Left ventricle myocardium inferior (tissue), 1 donor: ENCODE data around the gene CYP4F22. TPM values are rescaled to one million over a fixed set of nuclear protein-coding genes. Genes with fewer than 3 reads are reported as not detected.

ENCODE experiments used
- DNase-seq: peaks from one replicate; pipeline ENCODE4 v3.0.0-alpha.2; 2020
- H3K27ac ChIP-seq: fragments of 200-600 bp; replicated peaks from 2 replicates; pipeline ENCODE4 v1.8.0; 2021
- H3K27me3 ChIP-seq: fragments of 200-600 bp; 2 replicates; pipeline ENCODE4 v1.8.0; 2021; ENCODE audit warnings: low read depth
- H3K36me3 ChIP-seq: fragments of 200-600 bp; 2 replicates; pipeline ENCODE4 v1.8.0; 2021
- H3K4me1 ChIP-seq: fragments of 200-600 bp; 2 replicates; pipeline ENCODE4 v1.8.0; 2021
- H3K4me3 ChIP-seq: fragments of 200-600 bp; 2 replicates; pipeline ENCODE4 v1.8.0; 2021; ENCODE audit warnings: mild to moderate bottlenecking, moderate library complexity
- H3K9me3 ChIP-seq: fragments of 200-600 bp; replicated peaks from 2 replicates; pipeline ENCODE4 v1.8.0; 2021
- CTCF ChIP-seq: fragments of 200-600 bp; IDR thresholded peaks from 2 replicates; pipeline ENCODE4 v1.8.0; 2021; ENCODE audit warnings: antibody characterized with exemption, mild to moderate bottlenecking, borderline replicate concordance
- intact Hi-C: fragments of 100-400 bp; cut with micrococcal nuclease; formaldehyde crosslinking; loops from one replicate; pipeline ENCODE4 v1.11.0; 2022
- total RNA-seq: library from RNA; stranded (reverse); fragmentation: NEBNext Ultra II Directional; extraction: Animal tissue kit (Norgen Biotek cat#: 25700); gene quantifications from one replicate; pipeline ENCODE4 v1.2.1, GENCODE V29; 2021
- donor health status: DM: no; HTN: yes; CAD: no; lungs with severe emphysema.

The CYP4F22 gene
- total RNA-seq, 1 donor from 2014 or later, result not detected

DNA sequence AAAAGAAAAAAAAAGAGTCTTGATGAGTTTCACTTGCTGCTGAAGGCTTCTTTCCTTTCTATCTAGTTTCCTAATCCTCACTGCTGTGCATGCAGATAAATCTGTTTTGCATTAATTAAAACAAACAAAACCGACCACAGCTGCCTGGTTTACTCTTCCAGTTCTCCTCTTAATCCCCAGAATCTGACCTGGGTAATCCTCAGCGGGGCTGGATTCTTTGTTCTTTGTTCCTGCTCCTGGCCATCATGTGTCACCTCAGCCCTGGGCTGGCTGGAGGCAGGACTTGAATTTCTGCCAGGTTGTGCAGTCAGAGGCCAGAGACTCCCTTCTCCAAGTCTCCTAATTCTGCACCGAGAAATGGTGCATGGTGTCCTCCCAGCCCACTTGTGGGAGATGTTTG lies 54.5 kb downstream of the CYP4F22 start:
- Histone ChIP-seq H3K9me3 (no peaks in the 10 kb centered on the region), H3K4me3 (no peak overlapping the region), H3K36me3 (no peaks in the 10 kb centered on the region), H3K27ac (no peak overlapping the region), H3K27me3 (peaks cover 67% of the 10 kb centered on the region), H3K4me1 (peaks cover 8% of the 10 kb centered on the region)
- intact Hi-C loops, result no loop called here
- TF ChIP-seq CTCF, result no peak
- no peak for DNase-seq

GRCh38 chr19:15563325-15563794 lies 55.0 kb downstream of the CYP4F22 start:
- Histone ChIP-seq H3K9me3 (no peaks in the 10 kb centered on the region), H3K4me3 (no peak overlapping the region), H3K4me1 (peaks cover 8% of the 10 kb centered on the region), H3K36me3 (no peaks in the 10 kb centered on the region), H3K27ac (no peak overlapping the region), H3K27me3 (peaks cover 67% of the 10 kb centered on the region)
- intact Hi-C loops, result no loop called here
- peak; percentile 36 for DNase-seq
- no peak for TF ChIP-seq CTCF

- peaks cover 8% of the 10 kb centered on the region for H3K4me1 ChIP-seq
- peaks cover 67% of the 10 kb centered on the region for H3K27me3 ChIP-seq
- no peaks in the 10 kb centered on the region for H3K36me3 ChIP-seq
- no peak for DNase-seq
- TF ChIP-seq CTCF, result no peak
- no peak overlapping the region for H3K27ac ChIP-seq
- no peaks in the 10 kb centered on the region for H3K9me3 ChIP-seq
- intact Hi-C loops, result no loop called here
- H3K4me3 ChIP-seq, result no peak overlapping the region
Observed at GRCh38 chr19:15563931-15564330, 55.6 kb downstream of the CYP4F22 start.

- no peak overlapping the region for H3K4me3 ChIP-seq
- H3K36me3 ChIP-seq, result no peaks in the 10 kb centered on the region
- DNase-seq, result no peak
- TF ChIP-seq CTCF, result no peak
- H3K27me3 ChIP-seq, result peaks cover 67% of the 10 kb centered on the region
- H3K4me1 ChIP-seq, result peaks cover 8% of the 10 kb centered on the region
- H3K9me3 ChIP-seq, result no peaks in the 10 kb centered on the region
- intact Hi-C loops, result no loop called here
- H3K27ac ChIP-seq, result no peak overlapping the region
Observed at GRCh38 chr19:15564534-15565168, 56.3 kb downstream of the CYP4F22 start.

DNA sequence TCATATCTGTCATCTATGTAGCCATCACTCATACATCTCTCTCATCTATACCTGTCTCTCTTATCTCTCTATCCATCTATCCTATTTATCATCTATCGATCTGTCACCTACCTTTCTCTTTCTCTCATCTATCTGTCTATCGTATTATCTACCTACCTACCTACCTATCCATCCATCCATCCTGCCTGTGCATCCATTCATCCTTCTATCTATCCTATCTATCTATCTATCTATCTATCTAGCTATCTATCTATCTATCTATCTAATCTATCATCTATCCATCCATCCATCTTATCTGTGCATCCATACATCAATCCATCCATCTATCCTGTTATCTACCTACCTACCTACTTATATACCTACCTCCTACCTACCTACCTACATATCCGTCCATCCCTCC lies 62.1 kb downstream of the CYP4F22 start:
- no peaks in the 10 kb centered on the region for H3K36me3 ChIP-seq

More for the DNA sequence above, 62.1 kb downstream of the CYP4F22 start:
- H3K9me3 ChIP-seq, result no peaks in the 10 kb centered on the region
- no peak for TF ChIP-seq CTCF
- DNase-seq, result no peak
- H3K4me1 ChIP-seq, result no peaks in the 10 kb centered on the region
- H3K4me3 ChIP-seq, result no peak overlapping the region
- no peak overlapping the region for H3K27ac ChIP-seq
- peaks cover 83% of the 10 kb centered on the region for H3K27me3 ChIP-seq
- intact Hi-C loops, result no loop called here
